T-helper 22 cell (primary cell): ENCODE results near the gene CCL27.

Experiments
- DNase-seq: peaks from one replicate; pipeline ENCODE4 v3.0.0-alpha.2; 2020; ENCODE audit warnings: low read depth

CCL27 gene, protein sequence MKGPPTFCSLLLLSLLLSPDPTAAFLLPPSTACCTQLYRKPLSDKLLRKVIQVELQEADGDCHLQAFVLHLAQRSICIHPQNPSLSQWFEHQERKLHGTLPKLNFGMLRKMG

GRCh38 chr9:34662526-34663302, at the start of gene CCL27:
TSS of gene CCL27 (minus strand) at chr9:34662657. CDS start at chr9:34662633, 24 bp downstream.
- peak; percentile 30 for DNase-seq

DNA sequence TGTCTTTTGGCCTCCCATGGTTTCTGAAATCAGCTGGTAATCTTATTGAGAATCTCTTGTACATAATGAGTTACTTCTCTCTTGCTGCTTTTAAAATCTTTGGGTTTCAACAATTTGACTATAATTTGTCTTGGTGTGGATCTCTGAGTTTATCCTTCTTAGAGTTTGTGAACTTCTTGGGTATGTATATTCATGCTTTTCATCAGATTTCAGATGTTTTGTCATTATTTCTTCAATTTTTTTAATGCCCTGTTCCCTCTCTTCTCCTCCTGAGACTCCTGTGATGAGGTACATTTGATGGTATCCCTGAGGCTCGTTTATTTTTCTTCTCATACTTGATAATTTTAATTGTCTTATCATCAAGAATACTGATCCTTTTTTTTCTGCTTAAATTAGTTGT, 49.7 kb upstream of the CCL27 start:
- no peak for DNase-seq

DNA sequence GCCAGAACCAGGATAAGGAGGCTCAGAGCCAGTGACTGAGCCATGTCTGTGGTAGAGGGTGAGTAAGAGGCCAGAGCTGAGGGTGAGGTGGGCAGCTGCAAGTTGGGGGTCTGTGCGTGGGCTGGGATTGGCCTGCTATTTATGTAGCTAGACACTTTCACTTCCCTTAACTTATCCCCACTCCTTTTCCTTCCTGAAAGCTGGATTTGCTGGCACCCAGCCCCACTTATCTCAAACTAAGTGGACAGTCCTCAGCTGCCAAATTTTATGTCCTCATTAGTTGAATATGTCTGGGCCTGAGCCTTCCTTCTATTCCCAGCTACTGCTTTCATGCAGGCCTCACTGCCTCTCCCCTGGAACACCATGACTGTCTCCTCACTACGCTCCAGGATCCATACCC, 47.6 kb upstream of the CCL27 start, which contains the start of gene CCL21:
Gene CCL21 (minus strand): TSS at position 114 of the 400 bp plus-strand sequence. CDS start 70 bp downstream, at position 44.
- no peak for DNase-seq

- no peak for DNase-seq
These were observed 46.9 kb upstream of the CCL27 start for GRCh38 chr9:34709196-34709978.

GRCh38 chr9:34707130-34707529, 44.7 kb upstream of the CCL27 start:
- no peak for DNase-seq

GRCh38 chr9:34701769-34702736, 39.6 kb upstream of the CCL27 start:
- peak; percentile 50 for DNase-seq

- peak; percentile 49 for DNase-seq
These were observed 38.7 kb upstream of the CCL27 start for GRCh38 chr9:34701023-34701768.

GRCh38 chr9:34694811-34695210, 32.4 kb upstream of the CCL27 start:
- DNase-seq = no peak

- DNase-seq = no peak
These were observed 31.1 kb upstream of the CCL27 start for GRCh38 chr9:34693560-34693959.

DNA sequence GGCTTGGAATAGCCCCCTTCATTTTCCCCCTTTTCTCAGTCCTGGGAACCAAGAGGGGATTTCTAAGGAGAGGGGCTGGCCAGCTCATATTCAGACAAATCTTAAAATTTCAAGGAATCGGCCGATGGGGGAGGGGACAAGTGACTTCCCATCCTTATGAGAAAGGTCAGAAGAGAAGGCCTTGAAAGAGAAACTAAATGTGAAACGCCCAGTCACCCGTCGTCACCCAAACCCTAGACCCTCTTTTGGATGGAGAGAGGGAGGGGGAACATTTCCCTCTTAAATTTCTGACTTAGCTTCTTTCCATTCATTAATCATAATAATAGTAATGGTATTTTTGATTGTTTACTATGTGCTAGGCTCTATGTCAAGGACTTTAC, 29.5 kb upstream of the CCL27 start:
- DNase-seq = no peak

DNA sequence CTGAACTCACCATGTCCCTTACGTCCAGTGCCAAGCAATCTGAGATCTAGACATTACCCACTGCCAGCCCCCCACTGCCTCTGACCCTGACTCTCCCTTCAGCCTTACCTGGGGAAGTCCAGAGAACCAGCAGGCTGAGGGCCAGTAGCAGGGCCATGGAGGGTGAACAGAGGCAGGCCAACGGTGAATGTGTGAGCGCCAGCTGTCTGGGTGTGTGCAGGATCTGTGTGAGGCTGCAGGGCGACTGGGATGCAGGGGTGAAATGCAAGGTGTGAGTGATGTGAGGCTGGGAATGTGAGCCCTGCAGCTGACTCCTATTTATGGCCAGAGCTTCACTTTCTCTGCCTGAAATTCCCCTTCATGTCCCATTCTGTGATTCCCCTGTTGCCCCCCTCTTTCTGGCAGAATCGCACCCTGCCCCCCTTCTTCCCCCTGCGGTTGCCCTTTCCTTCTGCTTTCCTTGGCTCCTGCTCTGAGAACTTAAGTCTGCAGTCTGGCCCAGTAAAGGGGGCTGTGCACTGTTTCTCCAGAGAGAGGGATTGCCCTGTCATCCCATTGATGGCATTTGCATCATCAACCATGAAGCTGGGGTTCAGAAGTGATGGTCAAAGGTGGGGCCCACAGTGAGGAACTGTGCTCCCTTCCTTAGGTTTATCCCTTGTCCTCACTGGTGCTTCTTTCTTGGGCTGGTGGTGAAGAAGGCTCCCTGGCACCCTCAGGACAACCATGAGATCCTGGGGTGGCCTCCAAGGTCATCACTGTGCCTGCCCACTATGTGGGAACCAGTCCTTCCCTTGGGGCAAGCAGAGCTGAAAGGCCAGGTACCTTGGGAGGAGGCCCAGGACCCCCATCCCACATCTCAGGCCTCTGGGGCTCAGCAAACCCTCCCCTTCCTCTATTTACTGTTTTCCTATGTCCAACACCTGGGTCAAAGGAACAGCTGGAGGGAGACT, 28.8 kb upstream of the CCL27 start, which contains the start of gene CCL19:
Gene CCL19 (minus strand): TSS at position 294 of the 953 bp plus-strand sequence. CDS start 137 bp downstream, at position 157.
- no peak for DNase-seq

DNA sequence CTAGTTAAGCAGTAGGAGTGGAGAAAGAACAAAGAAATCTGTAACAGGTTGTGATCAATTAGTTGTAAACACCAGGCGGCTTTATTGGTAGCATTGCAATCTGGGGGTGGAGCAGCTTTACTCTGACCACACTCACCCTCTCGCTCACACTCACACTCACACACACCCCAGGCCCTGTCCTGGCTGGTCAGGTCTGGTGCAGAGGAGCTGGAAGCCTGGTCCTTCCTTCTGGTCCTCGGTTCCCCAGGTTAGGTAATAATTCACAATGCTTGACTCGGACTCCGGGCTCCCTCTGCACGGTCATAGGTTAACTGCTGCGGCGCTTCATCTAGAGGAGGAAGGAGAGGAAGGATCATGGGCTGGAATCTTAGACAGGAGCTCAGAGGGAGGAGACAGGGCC, 27.1 kb upstream of the CCL27 start:
- no peak for DNase-seq

DNA sequence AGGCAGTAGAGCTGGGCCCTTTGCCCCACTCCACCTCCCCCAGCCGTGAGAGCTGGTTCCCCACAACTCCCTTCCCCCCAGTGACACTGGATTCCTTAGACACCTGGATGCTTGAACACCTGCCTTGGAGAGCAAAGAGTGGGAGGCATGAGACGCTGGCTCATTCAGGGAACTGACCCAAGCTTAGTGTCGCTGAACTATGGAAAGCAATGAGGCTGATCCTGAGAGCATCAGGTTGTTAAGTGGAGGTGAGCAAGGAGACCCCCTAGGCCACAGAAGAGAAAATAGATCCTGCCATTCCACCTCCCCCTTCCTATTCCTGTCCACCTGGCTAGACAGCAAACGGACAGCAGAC, 26.6 kb upstream of the CCL27 start:
- no peak for DNase-seq

- DNase-seq = no peak
These were observed 26.1 kb upstream of the CCL27 start for GRCh38 chr9:34688329-34689115.

GRCh38 chr9:34687276-34688030, 25.0 kb upstream of the CCL27 start:
- no peak for DNase-seq

- no peak for DNase-seq
These were observed 24.3 kb upstream of the CCL27 start for GRCh38 chr9:34686732-34687131.

- DNase-seq = no peak
These were observed 23.8 kb upstream of the CCL27 start for GRCh38 chr9:34686231-34686630.

DNA sequence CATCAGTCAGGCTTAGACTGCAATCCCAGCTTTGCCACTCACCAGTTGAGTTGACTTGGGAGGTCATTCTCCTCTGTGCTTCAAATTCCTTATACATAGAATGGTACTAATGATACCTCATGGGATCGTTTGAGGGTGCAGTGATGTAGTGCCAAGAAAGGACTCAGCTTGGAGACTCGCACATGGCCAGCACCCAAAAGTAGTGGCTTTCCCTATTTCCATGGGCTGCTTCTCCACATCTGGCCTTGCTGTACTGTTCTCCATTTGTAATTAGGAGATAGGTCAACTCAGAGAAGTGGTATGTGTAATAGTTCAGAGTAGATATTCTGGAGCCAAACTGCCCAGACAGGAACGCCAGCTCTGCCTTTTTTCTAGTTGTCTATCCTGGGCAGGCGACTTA, 23.1 kb upstream of the CCL27 start:
- DNase-seq = no peak
